LNCaP clone FGC (cell line): Measurements from ENCODE around the gene TRIM45.

ENCODE experiments used
- DNase-seq: peaks from one replicate; pipeline ENCODE4 v3.0.0-alpha.2; 2011; ENCODE audit warnings: low read depth
- H3K4me3 ChIP-seq: 2 replicates; pipeline ENCODE4 v1.5.1; 2011; ENCODE audit warnings: mild to moderate bottlenecking, low read depth, low read length, control low read depth
- CTCF ChIP-seq: IDR thresholded peaks from 2 replicates; pipeline ENCODE4 v1.5.1; 2012; ENCODE audit warnings: mild to moderate bottlenecking; ENCODE audit not compliant: control insufficient read depth, insufficient read depth; ENCODE audit errors: extremely low read depth

TRIM45 gene

GRCh38 chr1:117093870-117094621 lies 27.5 kb downstream of the TRIM45 start:
- DNase-seq = no peak

GRCh38 chr1:117093091-117093534 lies 28.4 kb downstream of the TRIM45 start:
- DNase-seq = no peak
- H3K4me3 ChIP-seq = no peak overlapping the region
- no peak for TF ChIP-seq CTCF

More at GRCh38 chr1:117093870-117094621, 27.5 kb downstream of the TRIM45 start:
- no peak for TF ChIP-seq CTCF
- H3K4me3 ChIP-seq = no peak overlapping the region

GRCh38 chr1:117092594-117092993 lies 29.0 kb downstream of the TRIM45 start:
- H3K4me3 ChIP-seq = no peak overlapping the region
- no peak for DNase-seq
- TF ChIP-seq CTCF = no peak

GRCh38 chr1:117089996-117090395 lies 31.6 kb downstream of the TRIM45 start:
- H3K4me3 ChIP-seq = no peak overlapping the region
- TF ChIP-seq CTCF = no peak
- no peak for DNase-seq

- no peak overlapping the region for H3K4me3 ChIP-seq
- TF ChIP-seq CTCF = no peak
- no peak for DNase-seq
Observed at GRCh38 chr1:117087686-117088085, 33.9 kb downstream of the TRIM45 start.

- DNase-seq = no peak
- no peak overlapping the region for H3K4me3 ChIP-seq
- TF ChIP-seq CTCF = no peak
Observed at GRCh38 chr1:117084231-117084630, 37.3 kb downstream of the TRIM45 start.

GRCh38 chr1:117079737-117080136 lies 41.8 kb downstream of the TRIM45 start:
- DNase-seq = no peak
- TF ChIP-seq CTCF = no peak
- H3K4me3 ChIP-seq = no peak overlapping the region
